ENCODE results near the gene WLS. TPM values are rescaled to one million over a fixed set of nuclear protein-coding genes. Genes with fewer than 3 reads are reported as not detected.

Gene WLS
- total RNA-seq, 1 experiment from 2014 or later = 19.8 TPM

DNA sequence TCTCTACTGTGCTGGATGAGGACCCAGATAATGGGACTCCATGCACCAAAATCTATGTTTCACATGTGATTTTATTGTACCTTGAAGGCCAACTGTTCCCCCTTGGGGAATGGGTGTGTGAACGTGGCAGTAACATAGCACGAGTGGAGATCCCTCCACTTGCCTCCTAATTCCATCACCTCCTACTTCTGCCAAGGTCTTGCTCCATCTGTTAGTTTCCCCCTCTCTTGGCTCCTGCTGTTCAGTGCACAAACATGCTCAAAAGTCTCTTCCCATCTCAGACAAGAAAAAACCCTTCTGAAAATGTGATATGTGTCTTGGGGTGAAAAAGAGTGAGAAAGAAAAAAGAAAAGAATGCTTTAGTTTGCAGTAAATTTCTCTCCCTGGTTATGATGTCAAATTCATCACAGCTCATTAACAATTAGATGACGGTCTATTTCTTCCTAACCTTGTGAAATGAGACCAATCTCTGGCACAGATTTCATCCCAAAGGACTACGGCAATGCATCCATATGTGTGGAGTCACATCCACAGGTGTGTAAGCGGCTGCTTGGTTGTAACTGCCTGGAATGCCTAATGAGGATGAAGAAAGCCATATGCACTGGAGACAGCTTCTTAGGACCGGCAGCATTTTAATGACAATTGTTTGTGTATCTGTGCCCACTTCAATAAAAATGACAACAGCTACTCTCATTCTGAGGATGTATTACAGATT is 102.6 kb downstream of the WLS start:
- no peak overlapping the region for H3K27ac ChIP-seq
- no peaks in the 10 kb centered on the region for H3K9me3 ChIP-seq (ENCODE audit: insufficient read depth, low read depth)
- H3K9me2 ChIP-seq (ENCODE audit: insufficient read depth) = no peaks in the 10 kb centered on the region
- TF ChIP-seq EZH2 (IDR thresholded peaks at IDR 0.05; ENCODE audit: low read depth) = no peak
- TF ChIP-seq, protein P1, sequence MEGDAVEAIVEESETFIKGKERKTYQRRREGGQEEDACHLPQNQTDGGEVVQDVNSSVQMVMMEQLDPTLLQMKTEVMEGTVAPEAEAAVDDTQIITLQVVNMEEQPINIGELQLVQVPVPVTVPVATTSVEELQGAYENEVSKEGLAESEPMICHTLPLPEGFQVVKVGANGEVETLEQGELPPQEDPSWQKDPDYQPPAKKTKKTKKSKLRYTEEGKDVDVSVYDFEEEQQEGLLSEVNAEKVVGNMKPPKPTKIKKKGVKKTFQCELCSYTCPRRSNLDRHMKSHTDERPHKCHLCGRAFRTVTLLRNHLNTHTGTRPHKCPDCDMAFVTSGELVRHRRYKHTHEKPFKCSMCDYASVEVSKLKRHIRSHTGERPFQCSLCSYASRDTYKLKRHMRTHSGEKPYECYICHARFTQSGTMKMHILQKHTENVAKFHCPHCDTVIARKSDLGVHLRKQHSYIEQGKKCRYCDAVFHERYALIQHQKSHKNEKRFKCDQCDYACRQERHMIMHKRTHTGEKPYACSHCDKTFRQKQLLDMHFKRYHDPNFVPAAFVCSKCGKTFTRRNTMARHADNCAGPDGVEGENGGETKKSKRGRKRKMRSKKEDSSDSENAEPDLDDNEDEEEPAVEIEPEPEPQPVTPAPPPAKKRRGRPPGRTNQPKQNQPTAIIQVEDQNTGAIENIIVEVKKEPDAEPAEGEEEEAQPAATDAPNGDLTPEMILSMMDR (conservative IDR thresholded peaks at IDR 0.05) = no peak
- no peak for DNase-seq
- H3K36me3 ChIP-seq (ENCODE audit: low read depth) = no peaks in the 10 kb centered on the region
- no peak overlapping the region for H2AFZ ChIP-seq
- H3K79me2 ChIP-seq (ENCODE audit: low read depth) = no peaks in the 10 kb centered on the region
- H3F3A ChIP-seq (ENCODE audit: insufficient read depth, low read depth) = no peaks in the 10 kb centered on the region
- H3K4me3 ChIP-seq = no peak overlapping the region
- CTCF ChIA-PET = interaction anchor here (0.6 kb wide), 1 partner anchor 253 kb away, joined by 3 read pairs; no protein-coding TSS in a partner anchor
- no peaks in the 10 kb centered on the region for H3K27me3 ChIP-seq (ENCODE audit: insufficient read depth, low read depth)
- H4K20me1 ChIP-seq (ENCODE audit: insufficient read depth) = no peaks in the 10 kb centered on the region
- BruUV-seq (replicated peaks) = no TSS peak
- intact Hi-C loops (cut with micrococcal nuclease; ENCODE audit: unreplicated experiment) = no loop called here
- no peak overlapping the region for H3K4me2 ChIP-seq
- POLR2A ChIA-PET (ENCODE audit: unreplicated experiment) = no interaction called here
- H3K4me1 ChIP-seq (replicated peaks; ENCODE audit: insufficient read depth) = no peaks in the 10 kb centered on the region

DNA sequence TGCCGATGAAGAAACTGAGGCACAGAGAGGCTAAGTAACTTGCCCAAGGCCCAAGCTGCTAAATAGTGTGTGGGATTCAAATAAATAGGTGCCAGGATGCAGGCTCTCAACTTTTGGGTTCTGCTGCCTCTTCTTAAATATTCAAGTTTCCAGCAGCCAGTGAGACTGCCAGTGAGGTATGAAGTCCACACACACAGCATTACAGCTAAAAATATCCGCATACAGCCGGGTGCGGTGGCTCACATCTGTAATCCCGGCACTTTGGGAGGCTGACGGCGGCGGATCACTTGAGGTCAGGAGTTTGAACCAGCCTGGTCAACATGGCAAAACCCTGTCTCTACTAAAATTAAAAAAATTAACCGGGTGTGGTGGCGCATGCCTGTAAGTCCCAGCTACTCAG is 103.5 kb downstream of the WLS start:
- ChIA-PET CTCF (no interaction called here), POLR2A (ENCODE audit: unreplicated experiment) (interaction anchor here (0.6 kb wide), 1 partner anchor 367 kb away, joined by 5 read pairs; no protein-coding TSS in a partner anchor)
- no TSS peak for BruUV-seq (replicated peaks)
- intact Hi-C loops (cut with micrococcal nuclease; ENCODE audit: unreplicated experiment) = no loop called here
- Histone ChIP-seq H3K27me3 (ENCODE audit: insufficient read depth, low read depth) (no peaks in the 10 kb centered on the region), H3K36me3 (ENCODE audit: low read depth) (no peaks in the 10 kb centered on the region), H3K9me3 (ENCODE audit: insufficient read depth, low read depth) (no peaks in the 10 kb centered on the region), H3K9me2 (ENCODE audit: insufficient read depth) (no peaks in the 10 kb centered on the region), H3F3A (ENCODE audit: insufficient read depth, low read depth) (no peaks in the 10 kb centered on the region), H3K4me3 (no peak overlapping the region), H3K4me1 (replicated peaks; ENCODE audit: insufficient read depth) (no peaks in the 10 kb centered on the region), H3K4me2 (no peak overlapping the region), H2AFZ (no peak overlapping the region), H4K20me1 (ENCODE audit: insufficient read depth) (no peaks in the 10 kb centered on the region), H3K79me2 (ENCODE audit: low read depth) (no peaks in the 10 kb centered on the region), H3K27ac (no peak overlapping the region)
- DNase-seq = no peak
- TF ChIP-seq, protein P1 (conservative IDR thresholded peaks at IDR 0.05) = no peak
- TF ChIP-seq EZH2 (IDR thresholded peaks at IDR 0.05; ENCODE audit: low read depth) = no peak

DNA sequence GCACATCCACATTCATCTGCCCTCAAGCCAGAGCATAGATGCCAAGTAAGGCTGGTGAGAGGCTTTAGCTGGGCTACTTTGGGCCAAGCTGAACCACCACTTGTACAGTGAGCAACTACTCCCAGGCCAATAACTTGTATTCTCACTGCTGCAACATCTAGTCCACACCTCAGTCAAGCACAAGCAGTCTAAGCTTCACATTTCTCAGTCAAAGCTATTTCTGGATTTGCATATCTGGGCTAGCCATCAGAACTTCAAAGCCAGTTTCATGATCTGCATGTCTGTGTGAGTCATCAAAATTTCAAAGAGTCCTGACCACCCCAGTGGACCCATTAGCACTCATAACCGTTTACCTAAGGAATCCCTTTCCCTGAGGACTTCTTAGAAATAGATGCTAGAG is 104.2 kb downstream of the WLS start:
- no peak for DNase-seq
- no peaks in the 10 kb centered on the region for H3K27me3 ChIP-seq (ENCODE audit: insufficient read depth, low read depth)
- no peak overlapping the region for H3K4me3 ChIP-seq
- no peak overlapping the region for H3K4me2 ChIP-seq
- intact Hi-C loops (cut with micrococcal nuclease; ENCODE audit: unreplicated experiment) = no loop called here
- CTCF ChIA-PET = interaction anchor here (0.6 kb wide), 1 partner anchor 344 kb away, joined by 3 read pairs; no protein-coding TSS in a partner anchor
- no peaks in the 10 kb centered on the region for H3K4me1 ChIP-seq (replicated peaks; ENCODE audit: insufficient read depth)
- no peaks in the 10 kb centered on the region for H4K20me1 ChIP-seq (ENCODE audit: insufficient read depth)
- no peaks in the 10 kb centered on the region for H3K36me3 ChIP-seq (ENCODE audit: low read depth)
- TF ChIP-seq, protein P1 (conservative IDR thresholded peaks at IDR 0.05) = no peak
- no peak for TF ChIP-seq EZH2 (IDR thresholded peaks at IDR 0.05; ENCODE audit: low read depth)
- no TSS peak for BruUV-seq (replicated peaks)
- H3K79me2 ChIP-seq (ENCODE audit: low read depth) = no peaks in the 10 kb centered on the region
- H2AFZ ChIP-seq = no peak overlapping the region
- POLR2A ChIA-PET (ENCODE audit: unreplicated experiment) = interaction anchor here (0.6 kb wide), 1 partner anchor 367 kb away, joined by 5 read pairs; no protein-coding TSS in a partner anchor
- H3K9me3 ChIP-seq (ENCODE audit: insufficient read depth, low read depth) = no peaks in the 10 kb centered on the region
- H3K27ac ChIP-seq = no peak overlapping the region
- no peaks in the 10 kb centered on the region for H3F3A ChIP-seq (ENCODE audit: insufficient read depth, low read depth)
- H3K9me2 ChIP-seq (ENCODE audit: insufficient read depth) = no peaks in the 10 kb centered on the region
